HCT116 (cell line): ENCODE measurements around the gene ARL6IP1. TPM values are rescaled to one million over a fixed set of nuclear protein-coding genes. Genes with fewer than 3 reads are reported as not detected.

Source experiments
- ATAC-seq: fragments of 200-7000 bp; cut with Tn5 transposase; 2 replicates; pipeline ENCODE4 v1.9.1; 2020; ENCODE audit warnings: mild to moderate bottlenecking, moderate library complexity
- BruUV-seq: library from RNA; stranded (reverse); fragments of 400-500 nt; replicated peaks from 2 replicates; lab custom pipeline; 2021; lab: Mats Ljungman, UMichigan
- CTCF ChIA-PET: fragments of 300-600 bp; sonication (Branson Sonifier 250); formaldehyde crosslinking; loops from one replicate; lab custom pipeline; 2021; ENCODE audit warnings: antibody characterized with exemption; lab: Charles Lee
- POLR2A ChIA-PET: fragments of 300-600, 350-600 bp; sonication (Branson Sonifier 250); formaldehyde crosslinking; loops from one replicate; lab custom pipeline; 2021; ENCODE audit warnings: antibody characterized with exemption; lab: Charles Lee
- RAD21 ChIA-PET, 2 experiments: fragments of 300-600 bp; sonication (Branson Sonifier 250); formaldehyde crosslinking; loops; one replicate each; lab custom pipeline; 2023; ENCODE audit warnings: low total read pairs in 2 of 2; ENCODE audit not compliant: uncharacterized antibody in 2 of 2, unreplicated experiment in 2 of 2, low non-redundant PET in 1 of 2; lab: Charles Lee
- DNase-seq: peaks from one replicate; pipeline ENCODE4 v3.0.0-alpha.2; 2010; ENCODE audit warnings: low read depth, low spot score
- H2AFZ ChIP-seq: fragments of 200-600 bp; shearing (Covaris generic), sonication (generic); 2 replicates; pipeline ENCODE4 v1.6.1; 2017; ENCODE audit warnings: low read depth, mixed run types, mixed read lengths, antibody characterized with exemption, low read length; ENCODE audit not compliant: poor library complexity, severe bottlenecking
- H3K27ac ChIP-seq: 2 replicates; pipeline ENCODE4 v1.5.1; 2012; ENCODE audit warnings: low read depth, low read length
- H3K27me3 ChIP-seq: fragments of 200-600 bp; sonication (generic); 2 replicates; pipeline ENCODE4 v1.6.1; 2016; ENCODE audit warnings: mixed run types, low read length, mixed read lengths; ENCODE audit not compliant: insufficient read depth
- H3K36me3 ChIP-seq, 2 experiments: fragments of 200-500 bp in 1 of 2; fragments of 200-600 bp in 1 of 2; sonication (Bioruptor generic) in 1 of 2; sonication (generic) in 1 of 2; 2 replicates each; pipeline versions ENCODE4 v1.5.1 to v1.6.1; 2014 to 2016; ENCODE audit warnings: low read length in 2 of 2, inconsistent platforms in 1 of 2, mixed read lengths in 1 of 2, mixed run types in 1 of 2; ENCODE audit not compliant: insufficient read depth in 2 of 2, control insufficient read depth in 1 of 2
- H3K4me1 ChIP-seq, 2 experiments: fragments of 200-600 bp in 1 of 2; sonication (generic) in 1 of 2; 2 replicates each; pipeline versions ENCODE4 v1.5.1 to v1.6.1; 2012 to 2017; ENCODE audit warnings: low read length in 2 of 2, inconsistent platforms in 1 of 2, mild to moderate bottlenecking in 1 of 2, mixed read lengths in 1 of 2, mixed run types in 1 of 2, moderate library complexity in 1 of 2; ENCODE audit not compliant: insufficient read depth in 2 of 2, control insufficient read depth in 1 of 2
- H3K4me2 ChIP-seq: fragments of 200-600 bp; sonication (generic); 2 replicates; pipeline ENCODE4 v1.6.1; 2017; ENCODE audit warnings: mixed run types, low read length, mixed read lengths
- H3K4me3 ChIP-seq, 2 experiments: fragments of 200-600 bp in 1 of 2; sonication (generic) in 1 of 2; replicated peaks in 1 of 2; 2 replicates each; pipeline ENCODE4 v1.5.1; 2011 to 2016; ENCODE audit warnings: low read length in 2 of 2, control low read depth in 1 of 2, low read depth in 1 of 2, mild to moderate bottlenecking in 1 of 2, mixed read lengths in 1 of 2, mixed run types in 1 of 2
- H3K79me2 ChIP-seq: fragments of 200-600 bp; sonication (generic); 2 replicates; pipeline ENCODE4 v1.6.1; 2017; ENCODE audit warnings: mild to moderate bottlenecking, mixed run types, low read length, moderate library complexity, mixed read lengths; ENCODE audit not compliant: insufficient read depth
- H3K9ac ChIP-seq: fragments of 200-600 bp; sonication (generic); 2 replicates; pipeline ENCODE4 v1.6.1; 2016; ENCODE audit warnings: low read length, mixed read lengths
- H3K9me2 ChIP-seq: fragments of 200-600 bp; sonication (generic), shearing (Covaris generic); 2 replicates; pipeline ENCODE4 v1.6.1; 2017; ENCODE audit warnings: mixed run types, mild to moderate bottlenecking, moderate library complexity; ENCODE audit not compliant: insufficient read depth
- H3K9me3 ChIP-seq, 2 experiments: fragments of 200-500 bp in 1 of 2; fragments of 200-600 bp in 1 of 2; sonication (Bioruptor generic) in 1 of 2; sonication (generic) in 1 of 2; 2 replicates each; pipeline ENCODE4 v1.6.1; 2014 to 2017; ENCODE audit warnings: low read length in 2 of 2, mixed read lengths in 2 of 2, inconsistent platforms in 1 of 2, low read depth in 1 of 2, mild to moderate bottlenecking in 1 of 2, mixed run types in 1 of 2, moderate library complexity in 1 of 2; ENCODE audit not compliant: control insufficient read depth in 1 of 2, insufficient read depth in 1 of 2
- H4K20me1 ChIP-seq: fragments of 200-600 bp; sonication (generic), shearing (Covaris generic); 2 replicates; pipeline ENCODE4 v1.6.1; 2017; ENCODE audit warnings: mixed run types, mild to moderate bottlenecking, moderate library complexity; ENCODE audit not compliant: insufficient read depth
- CTCF ChIP-seq, 3 experiments: fragments of 200-600 bp in 1 of 3; sonication (generic) in 1 of 3; IDR thresholded peaks in 2 of 3; conservative IDR thresholded peaks in 1 of 3; 2 replicates each; pipeline ENCODE4 v1.5.1; 2012 to 2017; ENCODE audit warnings: low read depth in 2 of 3, low read length in 2 of 3, antibody characterized with exemption in 1 of 3, borderline replicate concordance in 1 of 3, control low read depth in 1 of 3, mild to moderate bottlenecking in 1 of 3, mixed read lengths in 1 of 3, mixed run types in 1 of 3, moderate library complexity in 1 of 3; ENCODE audit not compliant: insufficient read depth in 1 of 3
- EGR1 ChIP-seq: IDR thresholded peaks from 2 replicates; pipeline ENCODE4 v1.6.1; 2012; ENCODE audit warnings: low read depth
- EZH2 ChIP-seq: fragments of 200-600 bp; sonication (generic); IDR thresholded peaks from 2 replicates; pipeline ENCODE4 v1.6.1; 2017; ENCODE audit warnings: antibody characterized with exemption, mixed run types
- EZH2phosphoT487 ChIP-seq: fragments of 200-600 bp; IDR thresholded peaks from 2 replicates; pipeline ENCODE4 v1.6.1; 2018; ENCODE audit warnings: antibody characterized with exemption, borderline replicate concordance
- JUND ChIP-seq: IDR thresholded peaks from 2 replicates; pipeline ENCODE4 v1.6.1; 2012
- MAX ChIP-seq: IDR thresholded peaks from 2 replicates; pipeline ENCODE4 v1.6.1; 2012
- REST ChIP-seq: IDR thresholded peaks from 2 replicates; pipeline ENCODE4 v1.6.1; 2012; ENCODE audit warnings: low read depth
- SIN3A ChIP-seq: IDR thresholded peaks from 2 replicates; pipeline ENCODE4 v1.6.1; 2012; ENCODE audit warnings: low read depth
- SRF ChIP-seq: IDR thresholded peaks from 2 replicates; pipeline ENCODE4 v1.6.1; 2012; ENCODE audit warnings: low read depth
- ZBTB33 ChIP-seq: IDR thresholded peaks from 2 replicates; pipeline ENCODE4 v1.6.1; 2011; ENCODE audit warnings: mild to moderate bottlenecking, low read length, moderate library complexity; ENCODE audit not compliant: insufficient replicate concordance; ENCODE audit errors: extremely low read depth
- ZNF274 ChIP-seq: fragments of 200-500 bp; sonication (Bioruptor generic); IDR thresholded peaks from 2 replicates; pipeline ENCODE4 v1.6.1; 2014; ENCODE audit warnings: mild to moderate bottlenecking, low read depth, low read length, inconsistent platforms
- intact Hi-C: fragments of 100-400 bp; cut with micrococcal nuclease; formaldehyde crosslinking; loops from 2 replicates; pipeline ENCODE4 v1.10.0; 2022
- total RNA-seq: library from RNA; stranded (reverse); gene quantifications from one replicate; pipeline ENCODE4 v1.2.1, GENCODE V29; 2021; ENCODE audit not compliant: unreplicated experiment

Gene ARL6IP1
- total RNA-seq, 1 experiment from 2014 or later, result 197 TPM

- TF ChIP-seq REST (no peak), MAX (no peak), ZNF274 (no peak), CTCF (IDR thresholded peaks at IDR 0.05 in 2 of 3, conservative IDR thresholded peaks at IDR 0.05 in 1 of 3; ENCODE audit: borderline replicate concordance in 1 of 3, insufficient read depth in 1 of 3, low read depth in 2 of 3, low read length in 2 of 3) (no peak), EZH2 (no peak)
- TF ChIP-seq, all 23 proteins: peak for 0
Observed at GRCh38 chr16:18834864-18835263, 33.5 kb upstream of the ARL6IP1 start (continued).

- Histone ChIP-seq H3K36me3 (peaks cover 78 to 83% of the 10 kb centered on the region in 2 experiments), H3K9me3 (no peaks in the 10 kb centered on the region), H3K27ac (no peak overlapping the region), H3K27me3 (no peaks in the 10 kb centered on the region), H3K4me1 (no peaks in the 10 kb centered on the region), H3K9me2 (no peaks in the 10 kb centered on the region), H3K4me2 (no peak overlapping the region), H4K20me1 (no peaks in the 10 kb centered on the region; the same call in 1 of the 2 replicates), H3K79me2 (no peaks in the 10 kb centered on the region), H3K4me3 (no peak overlapping the region), H3K9ac (no peak overlapping the region), H2AFZ (no peak overlapping the region)
- intact Hi-C loops, result loop anchor here (5.0 kb wide), 1 partner anchor 33 kb away; no protein-coding TSS in a partner anchor
- no peak for ATAC-seq
- ChIA-PET RAD21 (no interaction called here), CTCF (no interaction called here), POLR2A (no interaction called here)
- DNase-seq, result no peak
- no TSS peak for BruUV-seq
- TF ChIP-seq JUND (no peak), SRF (no peak), EGR1 (no peak), REST (no peak), EZH2phosphoT487 (no peak), SIN3A (no peak), ZBTB33 (no peak)
Observed at GRCh38 chr16:18833707-18834505, 32.6 kb upstream of the ARL6IP1 start.
